A549 (cell line): ENCODE results near the gene BEND5. TPM values are rescaled to one million over a fixed set of nuclear protein-coding genes. Genes with fewer than 3 reads are reported as not detected.

Source experiments
- ATAC-seq, 2 experiments: fragments of 200-7000 bp in 1 of 2; fragments of >200 bp in 1 of 2; cut with Nextera tagmentation in 1 of 2; cut with Tn5 transposase in 1 of 2; 3 replicates each; pipeline versions ENCODE4 v1.8.0 to v1.9.1; 2018 to 2020; ENCODE audit warnings: mild to moderate bottlenecking in 1 of 2, moderate library complexity in 1 of 2
- CTCF ChIA-PET: fragments of 300-600 bp; sonication (Branson Sonifier 250); formaldehyde crosslinking; extraction: SDS; loops from one replicate; lab custom pipeline; 2021; ENCODE audit warnings: antibody characterized with exemption, inconsistent platforms; lab: Yijun Ruan, JAX
- POLR2A ChIA-PET: fragments of 350-600 bp; formaldehyde crosslinking; extraction: SDS; loops from one replicate; lab custom pipeline; 2021; ENCODE audit warnings: antibody characterized with exemption, inconsistent platforms; lab: Yijun Ruan, JAX
- DNase-seq, 2 experiments: peaks; one replicate each; pipeline versions ENCODE4 v3.0.0 to v3.0.0-alpha.2; 2011 to 2016; ENCODE audit warnings: low read depth in 1 of 2, low spot score in 1 of 2
- FAIRE-seq: peaks from 2 replicates; lab custom pipeline; 2011; peaks lifted over from hg19 to GRCh38; lab: Jason Lieb, UNC
- H3K27ac ChIP-seq, 2 experiments: fragments of >200 bp; sonication (Bioruptor Twin); formaldehyde crosslinking; 3 replicates each; pipeline ENCODE4 v1.5.1; 2016 to 2017
- H3K4me1 ChIP-seq: fragments of >200 bp; sonication (Bioruptor Twin); formaldehyde crosslinking; 3 replicates; pipeline ENCODE4 v1.6.1; 2016
- H3K4me2 ChIP-seq: fragments of >200 bp; sonication (Bioruptor Twin); formaldehyde crosslinking; 3 replicates; pipeline ENCODE4 v1.6.1; 2016
- H3K4me3 ChIP-seq: fragments of >200 bp; sonication (Bioruptor Twin); formaldehyde crosslinking; 3 replicates; pipeline ENCODE4 v1.5.1; 2016
- H3K9me3 ChIP-seq: fragments of >200 bp; sonication (Bioruptor Twin); formaldehyde crosslinking; 3 replicates; pipeline ENCODE4 v1.6.1; 2016
- BCL3 ChIP-seq: fragments of >200 bp; sonication (Bioruptor Twin); formaldehyde crosslinking; IDR thresholded peaks from 3 replicates; pipeline ENCODE4 v1.6.1; 2016
- CBX2 ChIP-seq: fragments of 200-600 bp; sonication (generic); IDR thresholded peaks from 2 replicates; pipeline ENCODE4 v1.6.1; 2016; ENCODE audit warnings: low read depth, mild to moderate bottlenecking, borderline replicate concordance
- CHD2 ChIP-seq: fragments of 150-350 bp; IDR thresholded peaks from 2 replicates; pipeline ENCODE4 v1.6.1; 2014; ENCODE audit warnings: low read length; ENCODE audit not compliant: partially characterized antibody
- CTCF ChIP-seq: fragments of >200 bp; sonication (Bioruptor Twin); formaldehyde crosslinking; IDR thresholded peaks from 3 replicates; pipeline ENCODE4 v1.5.1; 2016
- EHF ChIP-seq: fragments of 250-450 bp; sonication (Bioruptor Pico); IDR thresholded peaks from 2 replicates; pipeline ENCODE4 v1.5.0; 2020; ENCODE audit warnings: mild to moderate bottlenecking
- EHMT2 ChIP-seq: fragments of 200-600 bp; sonication (generic); IDR thresholded peaks from 2 replicates; pipeline ENCODE4 v1.6.1; 2016; ENCODE audit warnings: antibody characterized with exemption, low read depth, mild to moderate bottlenecking, moderate library complexity
- ESRRA ChIP-seq: fragments of 150-350 bp; IDR thresholded peaks from 2 replicates; pipeline ENCODE4 v1.6.1; 2014; ENCODE audit warnings: mild to moderate bottlenecking, low read length, borderline replicate concordance
- FOSL2 ChIP-seq, 2 experiments: fragments of 450-650 bp in 1 of 2; fragments of >200 bp in 1 of 2; sonication (Bioruptor Twin) in 1 of 2; formaldehyde crosslinking; IDR thresholded peaks; 2 replicates each; pipeline versions ENCODE4 v1.5.0 to v1.6.1; 2016 to 2020; ENCODE audit warnings: mild to moderate bottlenecking in 1 of 2, moderate library complexity in 1 of 2
- HDAC2 ChIP-seq: fragments of 200-600 bp; sonication (generic); IDR thresholded peaks from 2 replicates; pipeline ENCODE4 v1.6.1; 2016
- HES2 ChIP-seq: fragments of >200 bp; sonication (Bioruptor Twin); formaldehyde crosslinking; IDR thresholded peaks from 2 replicates; pipeline ENCODE4 v1.6.1; 2016
- HOXB13 ChIP-seq: fragments of 250-450 bp; sonication (Bioruptor Pico); IDR thresholded peaks from 2 replicates; pipeline ENCODE4 v1.5.0; 2020; ENCODE audit warnings: low read depth, mild to moderate bottlenecking, moderate library complexity
- JUN ChIP-seq, 2 experiments: fragments of >200 bp; sonication (Bioruptor Twin); formaldehyde crosslinking; IDR thresholded peaks; 2 replicates in 1 of 2; 3 replicates in 1 of 2; pipeline ENCODE4 v1.6.1; 2016 to 2017
- KDM1A ChIP-seq: fragments of 200-600 bp; sonication (generic); IDR thresholded peaks from 2 replicates; pipeline ENCODE4 v1.6.1; 2016; ENCODE audit warnings: low read depth, mild to moderate bottlenecking
- MAFK ChIP-seq: fragments of 450-650 bp; IDR thresholded peaks from 2 replicates; pipeline ENCODE4 v1.6.1; 2014; ENCODE audit not compliant: partially characterized antibody
- MAZ ChIP-seq: fragments of 150-350 bp; IDR thresholded peaks from 2 replicates; pipeline ENCODE4 v1.6.1; 2014; ENCODE audit warnings: antibody characterized with exemption, low read depth, low read length, borderline replicate concordance
- MYC ChIP-seq: IDR thresholded peaks from 2 replicates; pipeline ENCODE4 v1.6.1; 2012; ENCODE audit warnings: mild to moderate bottlenecking, inconsistent platforms, low read length, improper control_type of control experiment, borderline replicate concordance
- NR3C1 ChIP-seq: fragments of >200 bp; sonication (Bioruptor Twin); formaldehyde crosslinking; IDR thresholded peaks from 3 replicates; pipeline ENCODE4 v1.6.1; 2017
- POLR2A ChIP-seq: IDR thresholded peaks from 2 replicates; pipeline ENCODE4 v1.6.1; 2012; ENCODE audit warnings: mild to moderate bottlenecking, low read length
- RAD21 ChIP-seq, 2 experiments: fragments of >200 bp in 1 of 2; sonication (Bioruptor Twin) in 1 of 2; formaldehyde crosslinking in 1 of 2; IDR thresholded peaks in 1 of 2; conservative IDR thresholded peaks in 1 of 2; 2 replicates in 1 of 2; 3 replicates in 1 of 2; pipeline ENCODE4 v1.6.1; 2012 to 2018; ENCODE audit warnings: inconsistent platforms in 1 of 2
- RARB ChIP-seq: fragments of 250-450 bp; sonication (Bioruptor Pico); IDR thresholded peaks from 2 replicates; pipeline ENCODE4 v1.8.0; 2021; ENCODE audit warnings: mild to moderate bottlenecking, moderate library complexity
- RFX5 ChIP-seq: fragments of 450-650 bp; IDR thresholded peaks from 2 replicates; pipeline ENCODE4 v1.7.1; 2014; ENCODE audit warnings: antibody characterized with exemption, mild to moderate bottlenecking, moderate library complexity
- ZNF302 ChIP-seq: fragments of 250-450 bp; sonication (Bioruptor Pico); IDR thresholded peaks from 2 replicates; pipeline ENCODE4 v1.9.0; 2021; ENCODE audit warnings: inconsistent platforms, mild to moderate bottlenecking, moderate library complexity
- ZSCAN20 ChIP-seq: fragments of 250-450 bp; sonication (Bioruptor Pico); IDR thresholded peaks from 2 replicates; pipeline ENCODE4 v1.8.0; 2022; ENCODE audit warnings: mild to moderate bottlenecking, moderate library complexity
- WGBS: methylation state at CpG from one replicate; pipeline ENCODE4 v1.1.6; 2017; ENCODE audit errors: missing lambda C conversion rate; 5-methylcytosine and 5-hydroxymethylcytosine counted together
- polyA plus RNA-seq, 4 experiments: library from polyadenylated mRNA; depleted of rRNA in 3 of 4; stranded (reverse); fragments of >200 nt; fragmentation: RNase III in 1 of 4; extraction: RNeasy Plus Mini Kit Qiagen cat#74134 plus additional on column Dnase treatment in 1 of 4; gene quantifications; 2 replicates in 3 of 4; 3 replicates in 1 of 4; pipeline ENCODE4 v1.2.3, GENCODE V29; 2011 to 2017
- TF ChIP-seq, protein P1 (sequence below): IDR thresholded peaks from 2 replicates; pipeline ENCODE4 v1.6.1; 2012

Gene BEND5
- polyA plus RNA-seq, 2 of the 4 experiments (the other 2 are of a cell fraction): not detected

- ATAC-seq: no peak
- Histone ChIP-seq H3K4me1 (peaks cover 15% of the 10 kb centered on the region), H3K4me3 (no peak overlapping the region), H3K4me2 (no peak overlapping the region), H3K9me3 (no peaks in the 10 kb centered on the region), H3K27ac (no peak overlapping the region)
- POLR2A ChIA-PET: no interaction called here
- FAIRE-seq: no peak
- WGBS: 57% methylated on average over 3 of the region's 3 CpGs
- CTCF ChIA-PET: interaction anchor here (1.6 kb wide), 1 partner anchor 63 kb away, joined by 4 read pairs; no protein-coding TSS in a partner anchor
- no peak for DNase-seq
- TF ChIP-seq CTCF (no peak), MAFK (no peak), HOXB13 (CRISPR knock-in tag) (no peak), EHF (CRISPR knock-in tag) (no peak), RAD21 (conservative IDR thresholded peaks at IDR 0.05 in 1 of 2, IDR thresholded peaks at IDR 0.05 in 1 of 2) (no peak), CHD2 (no peak), CBX2 (no peak), KDM1A (no peak), HES2 (no peak)
Measured at GRCh38 chr1:48740621-48741020, 36.1 kb downstream of the BEND5 start.

- Histone ChIP-seq H3K27ac (no peak overlapping the region), H3K9me3 (no peaks in the 10 kb centered on the region), H3K4me1 (peaks cover 8% of the 10 kb centered on the region), H3K4me3 (no peak overlapping the region), H3K4me2 (no peak overlapping the region)
- FAIRE-seq (no peak), ATAC-seq (no peak), DNase-seq (no peak)
- CTCF ChIA-PET: no interaction called here
- 26% methylated on average over 3 of the region's 3 CpGs for WGBS
- POLR2A ChIA-PET: no interaction called here
- TF ChIP-seq POLR2A (no peak), EHF (CRISPR knock-in tag) (no peak), RARB (no peak), HDAC2 (no peak), RFX5 (no peak), MAZ (no peak), HES2 (no peak), MYC (no peak), NR3C1 (no peak), ESRRA (no peak), CBX2 (no peak), EHMT2 (no peak), ZNF302 (no peak), JUN (IDR thresholded peaks at IDR 0.05) (no peak), ZSCAN20 (no peak), BCL3 (no peak), FOSL2 (IDR thresholded peaks at IDR 0.05) (no peak), FOSL2 (CRISPR knock-in tag; IDR thresholded peaks at IDR 0.05) (no peak)
- TF ChIP-seq, protein P1, sequence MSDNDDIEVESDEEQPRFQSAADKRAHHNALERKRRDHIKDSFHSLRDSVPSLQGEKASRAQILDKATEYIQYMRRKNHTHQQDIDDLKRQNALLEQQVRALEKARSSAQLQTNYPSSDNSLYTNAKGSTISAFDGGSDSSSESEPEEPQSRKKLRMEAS: no peak
Measured at GRCh38 chr1:48739091-48739490, 37.6 kb downstream of the BEND5 start.
